SW 1271 (cell line): Measurements from ENCODE around the gene C10orf105.

Source experiments
- DNase-seq, 2 experiments: peaks; one replicate each; lab custom pipeline; 2025; lab: John Stamatoyannopoulos, UW

Gene C10orf105

GRCh38 chr10:71675295-71675970, 44.1 kb downstream of the C10orf105 start:
- DNase-seq, result no peak

GRCh38 chr10:71671994-71672946, 47.3 kb downstream of the C10orf105 start:
- DNase-seq, result no peak

GRCh38 chr10:71667387-71667752, 52.2 kb downstream of the C10orf105 start:
- no peak for DNase-seq

- DNase-seq, result no peak
Measured at GRCh38 chr10:71666639-71667386, 52.8 kb downstream of the C10orf105 start.

GRCh38 chr10:71665456-71665855, 54.1 kb downstream of the C10orf105 start:
- DNase-seq, result no peak

- DNase-seq, result no peak
Measured at GRCh38 chr10:71664585-71664984, 55.0 kb downstream of the C10orf105 start.

GRCh38 chr10:71663311-71663710, 56.3 kb downstream of the C10orf105 start:
- DNase-seq, result no peak

- no peak for DNase-seq
Measured at GRCh38 chr10:71661779-71662336, 57.7 kb downstream of the C10orf105 start.
